ENCODE data around the gene CFAP251. TPM values are rescaled to one million over a fixed set of nuclear protein-coding genes. Genes with fewer than 3 reads are reported as not detected.

Gene CFAP251
- total RNA-seq, 1 donor from 2014 or later: 9.3 TPM

DNA sequence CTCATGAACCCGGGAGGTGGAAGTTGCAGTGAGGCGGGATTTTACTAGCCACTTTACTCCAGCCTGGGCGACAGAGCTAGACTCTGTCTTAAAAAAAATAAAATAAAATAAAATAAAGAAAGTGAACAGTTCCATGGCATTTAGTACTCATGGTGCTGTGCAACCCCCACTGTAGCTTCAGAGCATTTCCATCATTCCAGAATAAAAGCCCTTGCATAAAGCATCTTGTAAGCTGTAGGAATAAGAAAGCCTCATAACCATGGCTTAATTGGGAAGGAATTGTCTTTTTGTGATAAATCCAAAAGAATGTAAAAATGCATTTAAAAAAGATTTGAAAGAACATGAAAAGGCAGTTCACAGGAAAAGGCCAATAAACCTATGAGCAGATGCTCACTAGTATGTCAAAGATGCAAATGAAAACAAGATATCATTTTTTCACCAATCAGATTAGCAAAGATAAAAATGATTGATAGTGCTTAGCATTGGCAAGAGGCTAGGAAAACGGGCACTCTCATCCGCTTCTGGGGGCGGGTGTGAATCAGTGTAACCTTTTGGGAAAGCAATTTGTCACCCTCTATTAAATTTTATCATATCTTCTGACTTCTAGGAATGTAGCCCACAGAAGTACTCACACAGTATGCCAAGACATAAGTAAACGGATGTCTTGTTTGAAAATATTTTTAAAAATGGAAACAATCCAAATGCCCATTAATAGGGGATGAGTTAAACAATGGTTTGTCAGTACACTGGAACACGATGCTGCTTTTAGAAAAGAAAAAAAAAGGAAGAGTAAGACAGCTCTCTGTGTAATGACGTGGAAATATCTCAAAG is 46.6 kb downstream of the CFAP251 start:
- TF ChIP-seq, protein P1, sequence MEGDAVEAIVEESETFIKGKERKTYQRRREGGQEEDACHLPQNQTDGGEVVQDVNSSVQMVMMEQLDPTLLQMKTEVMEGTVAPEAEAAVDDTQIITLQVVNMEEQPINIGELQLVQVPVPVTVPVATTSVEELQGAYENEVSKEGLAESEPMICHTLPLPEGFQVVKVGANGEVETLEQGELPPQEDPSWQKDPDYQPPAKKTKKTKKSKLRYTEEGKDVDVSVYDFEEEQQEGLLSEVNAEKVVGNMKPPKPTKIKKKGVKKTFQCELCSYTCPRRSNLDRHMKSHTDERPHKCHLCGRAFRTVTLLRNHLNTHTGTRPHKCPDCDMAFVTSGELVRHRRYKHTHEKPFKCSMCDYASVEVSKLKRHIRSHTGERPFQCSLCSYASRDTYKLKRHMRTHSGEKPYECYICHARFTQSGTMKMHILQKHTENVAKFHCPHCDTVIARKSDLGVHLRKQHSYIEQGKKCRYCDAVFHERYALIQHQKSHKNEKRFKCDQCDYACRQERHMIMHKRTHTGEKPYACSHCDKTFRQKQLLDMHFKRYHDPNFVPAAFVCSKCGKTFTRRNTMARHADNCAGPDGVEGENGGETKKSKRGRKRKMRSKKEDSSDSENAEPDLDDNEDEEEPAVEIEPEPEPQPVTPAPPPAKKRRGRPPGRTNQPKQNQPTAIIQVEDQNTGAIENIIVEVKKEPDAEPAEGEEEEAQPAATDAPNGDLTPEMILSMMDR (IDR thresholded peaks at IDR 0.05; ENCODE audit: unreplicated experiment): no peak

DNA sequence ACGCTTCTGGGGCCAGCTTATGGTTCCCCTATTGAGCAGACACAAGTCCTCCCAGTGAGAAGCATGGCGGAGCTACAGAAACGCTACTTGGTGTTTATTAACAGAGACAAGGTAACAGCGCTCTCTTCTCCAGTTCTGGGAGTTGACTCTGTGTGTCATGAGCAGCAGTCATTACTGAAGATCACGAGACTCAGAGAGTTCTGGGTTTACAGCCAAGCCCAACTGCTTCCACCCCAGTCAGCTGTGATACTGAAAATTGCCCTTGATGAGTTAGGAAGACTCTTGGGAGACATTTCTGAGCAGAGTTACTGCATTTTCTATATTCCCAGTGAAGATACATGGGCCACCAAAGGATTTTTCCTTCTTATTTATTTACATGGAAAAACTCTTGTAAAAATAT is 48.6 kb downstream of the CFAP251 start:
- H3K36me3 Mint-ChIP-seq (ENCODE audit: insufficient read depth): peaks cover 6% of the 10 kb centered on the region
- TF ChIP-seq, protein P1 (IDR thresholded peaks at IDR 0.05; ENCODE audit: unreplicated experiment): no peak
- H3K27ac Mint-ChIP-seq: no peak overlapping the region
- H3K4me3 Mint-ChIP-seq (ENCODE audit: low read depth): no peak overlapping the region
- H3K27me3 Mint-ChIP-seq: peaks cover 16% of the 10 kb centered on the region
- DNase-seq (ENCODE audit: low spot score, unreplicated experiment): no peak
- no peaks in the 10 kb centered on the region for H3K4me1 Mint-ChIP-seq (ENCODE audit: low read depth)
- H3K9me3 Mint-ChIP-seq (ENCODE audit: low read depth): peaks cover 2% of the 10 kb centered on the region

More for the DNA sequence above, 46.6 kb downstream of the CFAP251 start:
- no peak overlapping the region for H3K27ac Mint-ChIP-seq
- H3K36me3 Mint-ChIP-seq (ENCODE audit: insufficient read depth): peaks cover 5% of the 10 kb centered on the region
- DNase-seq (ENCODE audit: low spot score, unreplicated experiment): no peak
- no peak overlapping the region for H3K4me3 Mint-ChIP-seq (ENCODE audit: low read depth)
- H3K9me3 Mint-ChIP-seq (ENCODE audit: low read depth): no peaks in the 10 kb centered on the region
- H3K27me3 Mint-ChIP-seq: peaks cover 30% of the 10 kb centered on the region
- H3K4me1 Mint-ChIP-seq (ENCODE audit: low read depth): no peaks in the 10 kb centered on the region

DNA sequence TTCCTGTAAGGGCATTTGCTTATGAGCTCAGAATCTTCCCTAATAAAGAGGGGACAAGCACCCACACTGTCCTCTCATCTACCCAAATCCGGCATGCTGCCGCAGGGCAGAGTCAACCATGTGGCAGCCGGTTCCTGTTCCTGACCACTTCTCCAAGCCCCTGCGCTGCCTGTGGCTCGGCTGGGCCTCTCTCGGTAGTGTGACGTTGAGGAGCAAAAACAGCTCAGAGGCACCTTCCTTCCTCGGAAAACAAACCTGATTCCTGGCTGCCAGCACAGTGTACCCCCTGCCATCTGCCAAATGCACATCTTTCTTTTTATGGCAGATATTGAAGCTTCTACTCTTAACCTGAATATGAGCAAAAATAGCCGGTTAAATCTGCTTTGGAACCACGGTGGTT is 50.5 kb downstream of the CFAP251 start:
- TF ChIP-seq, protein P1 (IDR thresholded peaks at IDR 0.05; ENCODE audit: unreplicated experiment): no peak
- no peak for DNase-seq (ENCODE audit: low spot score, unreplicated experiment)
- H3K27me3 Mint-ChIP-seq: peaks cover 3% of the 10 kb centered on the region
- H3K9me3 Mint-ChIP-seq (ENCODE audit: low read depth): peaks cover 9% of the 10 kb centered on the region
- H3K27ac Mint-ChIP-seq: no peak overlapping the region
- no peaks in the 10 kb centered on the region for H3K4me1 Mint-ChIP-seq (ENCODE audit: low read depth)
- no peak overlapping the region for H3K4me3 Mint-ChIP-seq (ENCODE audit: low read depth)
- H3K36me3 Mint-ChIP-seq (ENCODE audit: insufficient read depth): peaks cover 9% of the 10 kb centered on the region

DNA sequence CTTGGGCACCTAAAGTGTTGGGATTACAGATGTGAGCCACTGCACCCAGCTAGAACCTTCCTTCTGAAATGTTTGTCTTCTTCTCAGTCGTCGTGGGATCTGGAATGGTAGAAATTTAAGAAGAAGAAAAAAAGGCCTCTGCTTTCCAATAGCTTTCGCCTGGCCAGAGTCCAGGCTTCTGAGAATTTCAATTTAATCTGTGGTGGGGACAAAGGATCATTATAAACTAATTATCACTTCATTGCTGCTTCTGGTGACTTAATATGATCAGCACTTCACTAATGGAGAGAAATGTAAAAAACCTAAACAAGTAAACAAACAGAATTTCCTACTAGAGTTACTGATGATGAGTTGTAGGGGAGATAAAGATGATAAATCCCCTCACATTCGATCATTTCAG is 51.3 kb downstream of the CFAP251 start:
- DNase-seq (ENCODE audit: low spot score, unreplicated experiment): no peak
- TF ChIP-seq, protein P1 (IDR thresholded peaks at IDR 0.05; ENCODE audit: unreplicated experiment): no peak
- peaks cover 10% of the 10 kb centered on the region for H3K36me3 Mint-ChIP-seq (ENCODE audit: insufficient read depth)
- no peak overlapping the region for H3K27ac Mint-ChIP-seq
- no peaks in the 10 kb centered on the region for H3K27me3 Mint-ChIP-seq
- H3K4me3 Mint-ChIP-seq (ENCODE audit: low read depth): no peak overlapping the region
- no peaks in the 10 kb centered on the region for H3K4me1 Mint-ChIP-seq (ENCODE audit: low read depth)
- peaks cover 9% of the 10 kb centered on the region for H3K9me3 Mint-ChIP-seq (ENCODE audit: low read depth)

DNA sequence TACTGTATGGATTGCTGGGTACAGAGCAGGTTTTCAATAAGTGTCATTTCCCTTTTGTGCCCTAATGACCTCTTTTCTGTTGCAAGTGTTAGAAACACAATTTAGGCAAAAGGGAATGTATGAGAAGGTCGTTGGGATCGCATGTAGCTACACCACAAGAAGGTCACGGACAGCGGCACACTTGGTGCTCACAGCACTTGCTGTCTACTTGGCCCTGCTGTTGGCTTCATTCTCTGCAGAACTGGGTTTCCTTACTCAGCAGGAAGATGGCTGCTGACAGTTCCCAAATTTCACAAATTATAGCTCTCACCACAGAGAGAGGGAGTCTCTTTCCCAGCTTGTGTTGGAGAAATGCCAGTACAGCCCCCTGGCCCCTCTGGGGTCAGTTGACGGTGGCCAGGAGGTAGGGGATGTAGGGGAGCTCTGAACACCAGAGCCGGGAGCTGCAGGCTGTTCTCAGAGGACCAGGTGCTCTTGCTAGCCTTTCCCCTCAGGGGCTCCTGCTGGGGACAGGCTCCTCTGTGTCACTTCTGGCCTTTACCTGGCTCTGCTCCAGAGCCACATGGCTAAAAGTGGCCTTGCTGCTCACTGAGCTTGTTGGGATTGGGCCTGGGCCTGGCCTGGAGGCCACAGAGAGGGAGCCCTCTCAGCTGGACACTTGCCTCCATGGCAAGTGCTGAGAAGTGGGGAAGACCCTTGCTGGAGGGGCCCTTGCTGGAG is 52.3 kb downstream of the CFAP251 start:
- Mint-ChIP-seq H3K27ac (no peak overlapping the region), H3K4me1 (ENCODE audit: low read depth) (no peaks in the 10 kb centered on the region), H3K4me3 (ENCODE audit: low read depth) (no peak overlapping the region), H3K27me3 (peaks cover 2% of the 10 kb centered on the region), H3K9me3 (ENCODE audit: low read depth) (peaks cover 9% of the 10 kb centered on the region), H3K36me3 (ENCODE audit: insufficient read depth) (peaks cover 11% of the 10 kb centered on the region)
- TF ChIP-seq, protein P1 (IDR thresholded peaks at IDR 0.05; ENCODE audit: unreplicated experiment): no peak
- no peak for DNase-seq (ENCODE audit: low spot score, unreplicated experiment)
